RPMI8226 (cell line): ENCODE results near the gene SPIN1.
"Not testable (repeated sequence)": the region's sequence is repeated elsewhere in the genome, so short reads cannot be mapped to it uniquely, and the experiment has no call there.

ENCODE experiments used
- DNase-seq: peaks from one replicate; pipeline ENCODE4 v3.0.0-alpha.2; 2015

Gene SPIN1

GRCh38 chr9:88388203-88388885, at the start of gene SPIN1:
Gene SPIN1 (plus strand): TSS chr9:88388444. CDS start chr9:88426540, 38,096 bp downstream.
- peak; percentile 84 for DNase-seq

GRCh38 chr9:88339317-88339716, 48.9 kb upstream of the SPIN1 start:
- DNase-seq = no peak

- DNase-seq = no peak
Measured at GRCh38 chr9:88342246-88342645, 46.0 kb upstream of the SPIN1 start.

- DNase-seq = no peak
Measured at GRCh38 chr9:88344013-88344412, 44.2 kb upstream of the SPIN1 start.

GRCh38 chr9:88350354-88350753, 37.9 kb upstream of the SPIN1 start:
- not testable (repeated sequence) for DNase-seq

- no peak for DNase-seq
Measured at GRCh38 chr9:88355166-88355565, 33.1 kb upstream of the SPIN1 start.

- not testable (repeated sequence) for DNase-seq
Measured at GRCh38 chr9:88357250-88357649, 31.0 kb upstream of the SPIN1 start.

- DNase-seq = no peak
Measured at GRCh38 chr9:88358723-88359122, 29.5 kb upstream of the SPIN1 start.

- no peak for DNase-seq
Measured at GRCh38 chr9:88359974-88360373, 28.3 kb upstream of the SPIN1 start.

GRCh38 chr9:88362681-88363080, 25.6 kb upstream of the SPIN1 start:
- no peak for DNase-seq

- DNase-seq = no peak
Measured at GRCh38 chr9:88363661-88364060, 24.6 kb upstream of the SPIN1 start.

GRCh38 chr9:88364706-88365105, 23.5 kb upstream of the SPIN1 start:
- no peak for DNase-seq

- DNase-seq = no peak
Measured at GRCh38 chr9:88370346-88370745, 17.9 kb upstream of the SPIN1 start.

- DNase-seq = no peak
Measured at GRCh38 chr9:88372103-88372654, 16.1 kb upstream of the SPIN1 start.

GRCh38 chr9:88373045-88373444, 15.2 kb upstream of the SPIN1 start:
- DNase-seq = no peak

- DNase-seq = peak; percentile 17
Measured at GRCh38 chr9:88378317-88378716, 9.9 kb upstream of the SPIN1 start.

- DNase-seq = no peak
Measured at GRCh38 chr9:88379352-88379751, 8.9 kb upstream of the SPIN1 start.

GRCh38 chr9:88380118-88380517, 8.1 kb upstream of the SPIN1 start:
- DNase-seq = no peak

- not testable (repeated sequence) for DNase-seq
Measured at GRCh38 chr9:88381322-88381721, 6.9 kb upstream of the SPIN1 start.

- DNase-seq = no peak
Measured at GRCh38 chr9:88383176-88383575, 5.1 kb upstream of the SPIN1 start.

- DNase-seq = not testable (repeated sequence)
Measured at GRCh38 chr9:88386137-88386536, 2.1 kb upstream of the SPIN1 start.

GRCh38 chr9:88387036-88387551, 1.1 kb upstream of the SPIN1 start:
- no peak for DNase-seq

- peak; percentile 60 for DNase-seq
Measured at GRCh38 chr9:88387552-88388202, 567 bp upstream of the SPIN1 start.
